Endodermal cell (in vitro differentiated cells): Measurements from ENCODE around the gene IQSEC2. TPM values are rescaled to one million over a fixed set of nuclear protein-coding genes. Genes with fewer than 3 reads are reported as not detected.

Source experiments
- DNase-seq: peaks from one replicate; pipeline ENCODE4 v3.0.0-alpha.2; 2017
- H3K27ac ChIP-seq: 2 replicates; pipeline ENCODE4 v1.5.1; 2013; ENCODE audit warnings: mild to moderate bottlenecking, low read depth, low read length, moderate library complexity
- H3K27me3 ChIP-seq: 2 replicates; pipeline ENCODE4 v1.6.1; 2013; ENCODE audit warnings: mild to moderate bottlenecking, low read length, moderate library complexity; ENCODE audit not compliant: insufficient read depth, control insufficient read depth, poor library complexity, severe bottlenecking
- H3K36me3 ChIP-seq: 2 replicates; pipeline ENCODE4 v1.7.0; 2013; ENCODE audit warnings: mild to moderate bottlenecking, low read length, moderate library complexity; ENCODE audit not compliant: control insufficient read depth, insufficient read depth
- H3K4me1 ChIP-seq: one replicate; pipeline ENCODE4 v1.7.0; 2013; ENCODE audit warnings: low read length; ENCODE audit not compliant: control insufficient read depth, insufficient read depth
- H3K4me3 ChIP-seq: 2 replicates; pipeline ENCODE4 v1.5.1; 2013; ENCODE audit warnings: mild to moderate bottlenecking, low read length, moderate library complexity
- H3K9ac ChIP-seq: 2 replicates; pipeline ENCODE4 v1.6.1; 2013; ENCODE audit warnings: mild to moderate bottlenecking, low read length, moderate library complexity; ENCODE audit not compliant: poor library complexity, severe bottlenecking; ENCODE audit errors: extremely low read depth
- H3K9me3 ChIP-seq: 2 replicates; pipeline ENCODE4 v1.6.1; 2013; ENCODE audit warnings: mild to moderate bottlenecking, low read length, moderate library complexity; ENCODE audit not compliant: control insufficient read depth
- H3K27ac Mint-ChIP-seq: 2 replicates; pipeline ENCODE4 v1.8.0; 2020; ENCODE audit warnings: mixed read lengths
- H3K27me3 Mint-ChIP-seq: 2 replicates; pipeline ENCODE4 v1.8.0; 2021; ENCODE audit warnings: mild to moderate bottlenecking, mixed read lengths; ENCODE audit not compliant: insufficient read depth
- H3K36me3 Mint-ChIP-seq: 2 replicates; pipeline ENCODE4 v1.8.0; 2020; ENCODE audit warnings: low read depth, mixed read lengths
- H3K4me1 Mint-ChIP-seq: 2 replicates; pipeline ENCODE4 v1.8.0; 2020; ENCODE audit warnings: mixed read lengths
- H3K4me3 Mint-ChIP-seq: 2 replicates; pipeline ENCODE4 v1.8.0; 2020; ENCODE audit warnings: mild to moderate bottlenecking, moderate library complexity, mixed read lengths
- H3K9me3 Mint-ChIP-seq: 2 replicates; pipeline ENCODE4 v1.8.0; 2020; ENCODE audit warnings: mild to moderate bottlenecking, mixed read lengths
- CTCF ChIP-seq: fragments of 200-600 bp; sonication (generic); conservative IDR thresholded peaks from 2 replicates; pipeline ENCODE4 v1.5.0; 2021; ENCODE audit warnings: antibody characterized with exemption, mild to moderate bottlenecking
- WGBS, 2 experiments: methylation state at CpG; one replicate each; pipeline versions ENCODE4 v1.1.5 to v1.1.7; 2013; ENCODE audit warnings: missing lambda C conversion rate in 2 of 2, mixed read lengths in 1 of 2; ENCODE audit not compliant: insufficient coverage in 1 of 2, insufficient read length in 1 of 2; 5-methylcytosine and 5-hydroxymethylcytosine counted together
- total RNA-seq, 2 donors: library from RNA; stranded (reverse); fragmentation: NEBNext Ultra II Directional in 1 of 2; extraction: Animal tissue kit (Norgen Biotek cat#: 25700) in 1 of 2; gene quantifications; 2 replicates in 1 of 2; 3 replicates in 1 of 2; pipeline ENCODE4 v1.2.1, GENCODE V29; 2021

The IQSEC2 gene
- total RNA-seq, 2 donors from 2014 or later = 14.7 to 18.2 TPM

- peaks cover 4% of the 10 kb centered on the region for H3K36me3 Mint-ChIP-seq
- no peak overlapping the region for H3K27ac ChIP-seq
- no peaks in the 10 kb centered on the region for H3K4me1 Mint-ChIP-seq
- DNase-seq = no peak
- H3K27me3 Mint-ChIP-seq = no peaks in the 10 kb centered on the region
- H3K4me3 Mint-ChIP-seq = no peak overlapping the region
- no peaks in the 10 kb centered on the region for H3K27me3 ChIP-seq
- H3K4me3 ChIP-seq = no peak overlapping the region
- H3K9me3 Mint-ChIP-seq = peaks cover 66% of the 10 kb centered on the region
- H3K36me3 ChIP-seq = no peaks in the 10 kb centered on the region
- H3K9me3 ChIP-seq = no peaks in the 10 kb centered on the region
- no peaks in the 10 kb centered on the region for H3K4me1 ChIP-seq
- H3K9ac ChIP-seq = no peak overlapping the region
- no peak for TF ChIP-seq CTCF
- WGBS, 2 experiments = 83 to 93% methylated on average over 9 to 22 of the region's 22 CpGs
- H3K27ac Mint-ChIP-seq = no peak overlapping the region
These were observed 26.6 kb downstream of the IQSEC2 start for GRCh38 chrX:53254570-53255461.

GRCh38 chrX:53253293-53254020 lies 27.9 kb downstream of the IQSEC2 start:
- Mint-ChIP-seq H3K27ac (no peak overlapping the region), H3K36me3 (peaks cover 4% of the 10 kb centered on the region)

GRCh38 chrX:53251307-53251706 lies 30.1 kb downstream of the IQSEC2 start:
- Mint-ChIP-seq H3K27ac (no peak overlapping the region), H3K9me3 (peaks cover 64% of the 10 kb centered on the region), H3K36me3 (peaks cover 5% of the 10 kb centered on the region), H3K4me1 (no peaks in the 10 kb centered on the region), H3K27me3 (no peaks in the 10 kb centered on the region), H3K4me3 (no peak overlapping the region)
- WGBS, 2 experiments = 40 to 71% methylated on average over 1 to 2 of the region's 2 CpGs
- Histone ChIP-seq H3K27ac (no peak overlapping the region), H3K36me3 (no peaks in the 10 kb centered on the region), H3K27me3 (no peaks in the 10 kb centered on the region), H3K9me3 (no peaks in the 10 kb centered on the region), H3K9ac (no peak overlapping the region), H3K4me3 (no peak overlapping the region), H3K4me1 (no peaks in the 10 kb centered on the region)
- no peak for DNase-seq
- no peak for TF ChIP-seq CTCF

More at GRCh38 chrX:53253293-53254020, 27.9 kb downstream of the IQSEC2 start:
- no peak overlapping the region for H3K27ac ChIP-seq
- H3K27me3 ChIP-seq = no peaks in the 10 kb centered on the region
- no peak for DNase-seq
- 88 to 100% methylated on average over 1 to 3 of the region's 3 CpGs for WGBS, 2 experiments
- no peak for TF ChIP-seq CTCF
- no peaks in the 10 kb centered on the region for H3K4me1 ChIP-seq
- no peak overlapping the region for H3K4me3 Mint-ChIP-seq
- H3K9me3 Mint-ChIP-seq = peaks cover 63% of the 10 kb centered on the region
- no peaks in the 10 kb centered on the region for H3K36me3 ChIP-seq
- no peaks in the 10 kb centered on the region for H3K4me1 Mint-ChIP-seq
- no peaks in the 10 kb centered on the region for H3K27me3 Mint-ChIP-seq
- no peak overlapping the region for H3K9ac ChIP-seq
- no peaks in the 10 kb centered on the region for H3K9me3 ChIP-seq
- no peak overlapping the region for H3K4me3 ChIP-seq
